ENCODE data around the gene B3GLCT. TPM values are rescaled to one million over a fixed set of nuclear protein-coding genes. Genes with fewer than 3 reads are reported as not detected.

Gene B3GLCT
- total RNA-seq, 1 donor from 2014 or later, result 11.2 TPM

DNA sequence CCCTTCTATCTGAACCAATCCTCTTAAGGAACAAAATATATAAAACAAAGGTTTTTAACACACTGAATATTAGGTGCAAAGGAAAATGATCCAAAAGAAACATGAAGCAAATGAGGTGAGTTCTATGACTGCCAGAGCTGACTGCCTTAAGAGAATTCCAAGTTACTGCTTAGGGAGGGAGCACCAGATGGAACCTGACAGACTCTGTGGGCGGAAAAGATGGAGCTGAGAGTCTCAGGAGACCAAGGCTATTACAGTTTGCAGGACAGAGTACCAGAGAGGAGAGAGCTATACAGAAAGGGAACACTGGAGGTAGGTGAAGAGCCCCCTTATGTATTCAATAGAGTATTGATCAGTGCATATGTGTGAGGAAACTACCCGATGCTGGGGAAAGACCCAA lies 87.2 kb downstream of the B3GLCT start:
- Mint-ChIP-seq H3K27me3 (ENCODE audit: low read depth, unreplicated experiment) (no peaks in the 10 kb centered on the region), H3K4me3 (ENCODE audit: unreplicated experiment) (no peak overlapping the region), H3K9me3 (ENCODE audit: unreplicated experiment) (peaks cover 9% of the 10 kb centered on the region), H3K4me1 (ENCODE audit: low read depth, unreplicated experiment) (no peaks in the 10 kb centered on the region), H3K27ac (ENCODE audit: unreplicated experiment) (no peak overlapping the region), H3K36me3 (ENCODE audit: low read depth, unreplicated experiment) (peaks cover 21% of the 10 kb centered on the region)
- FAIRE-seq (no peak), DNase-seq (ENCODE audit: low read depth) (no peak)
- Histone ChIP-seq H3K4me1 (ENCODE audit: insufficient read depth, low read length) (no peaks in the 10 kb centered on the region), H3K4me2 (ENCODE audit: low read length) (no peak overlapping the region), H3K27me3 (ENCODE audit: insufficient read depth, low read length) (no peaks in the 10 kb centered on the region), H4K20me1 (ENCODE audit: insufficient read depth, low read length) (no peaks in the 10 kb centered on the region), H2AFZ (ENCODE audit: low read depth, low read length) (no peak overlapping the region), H3K9ac (ENCODE audit: low read length) (no peak overlapping the region), H3K4me3 (ENCODE audit: insufficient read depth, low read depth, low read length) (no peak overlapping the region), H3K36me3 (ENCODE audit: insufficient read depth, low read length) (no peaks in the 10 kb centered on the region), H3K9me3 (ENCODE audit: insufficient read depth, low read depth, low read length) (peaks cover 3% of the 10 kb centered on the region), H3K79me2 (ENCODE audit: insufficient read depth, low read length) (no peaks in the 10 kb centered on the region), H3K27ac (ENCODE audit: low read depth, low read length) (no peak overlapping the region)
- TF ChIP-seq EZH2 (IDR thresholded peaks at IDR 0.05; ENCODE audit: insufficient read depth, low read length), result no peak
- TF ChIP-seq, protein P1, sequence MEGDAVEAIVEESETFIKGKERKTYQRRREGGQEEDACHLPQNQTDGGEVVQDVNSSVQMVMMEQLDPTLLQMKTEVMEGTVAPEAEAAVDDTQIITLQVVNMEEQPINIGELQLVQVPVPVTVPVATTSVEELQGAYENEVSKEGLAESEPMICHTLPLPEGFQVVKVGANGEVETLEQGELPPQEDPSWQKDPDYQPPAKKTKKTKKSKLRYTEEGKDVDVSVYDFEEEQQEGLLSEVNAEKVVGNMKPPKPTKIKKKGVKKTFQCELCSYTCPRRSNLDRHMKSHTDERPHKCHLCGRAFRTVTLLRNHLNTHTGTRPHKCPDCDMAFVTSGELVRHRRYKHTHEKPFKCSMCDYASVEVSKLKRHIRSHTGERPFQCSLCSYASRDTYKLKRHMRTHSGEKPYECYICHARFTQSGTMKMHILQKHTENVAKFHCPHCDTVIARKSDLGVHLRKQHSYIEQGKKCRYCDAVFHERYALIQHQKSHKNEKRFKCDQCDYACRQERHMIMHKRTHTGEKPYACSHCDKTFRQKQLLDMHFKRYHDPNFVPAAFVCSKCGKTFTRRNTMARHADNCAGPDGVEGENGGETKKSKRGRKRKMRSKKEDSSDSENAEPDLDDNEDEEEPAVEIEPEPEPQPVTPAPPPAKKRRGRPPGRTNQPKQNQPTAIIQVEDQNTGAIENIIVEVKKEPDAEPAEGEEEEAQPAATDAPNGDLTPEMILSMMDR (IDR thresholded peaks at IDR 0.05; ENCODE audit: insufficient read depth, low read depth, low read length), result no peak

DNA sequence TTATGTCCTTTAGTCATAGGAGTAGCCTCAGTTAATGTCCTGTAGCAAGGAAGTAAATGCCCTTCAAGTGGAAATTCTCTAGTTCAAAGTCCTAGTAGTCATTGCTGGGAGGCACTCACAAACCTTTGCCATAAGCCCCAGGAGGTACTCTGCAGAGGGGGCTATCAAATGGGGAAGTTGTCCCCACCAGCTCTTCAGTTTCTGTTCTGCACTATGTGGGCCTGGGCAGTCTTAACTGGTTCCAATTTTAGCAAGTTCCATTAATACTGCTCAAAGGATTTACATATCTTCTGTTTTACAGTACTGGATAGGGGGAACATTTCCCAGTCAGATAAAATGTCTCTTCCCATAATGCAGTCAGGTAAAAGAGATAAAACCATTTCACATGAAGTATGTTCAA lies 101.3 kb downstream of the B3GLCT start:
- FAIRE-seq, result no peak
- H3K4me3 Mint-ChIP-seq (ENCODE audit: unreplicated experiment), result no peak overlapping the region
- H3K27ac ChIP-seq (ENCODE audit: low read depth, low read length), result no peak overlapping the region

DNA sequence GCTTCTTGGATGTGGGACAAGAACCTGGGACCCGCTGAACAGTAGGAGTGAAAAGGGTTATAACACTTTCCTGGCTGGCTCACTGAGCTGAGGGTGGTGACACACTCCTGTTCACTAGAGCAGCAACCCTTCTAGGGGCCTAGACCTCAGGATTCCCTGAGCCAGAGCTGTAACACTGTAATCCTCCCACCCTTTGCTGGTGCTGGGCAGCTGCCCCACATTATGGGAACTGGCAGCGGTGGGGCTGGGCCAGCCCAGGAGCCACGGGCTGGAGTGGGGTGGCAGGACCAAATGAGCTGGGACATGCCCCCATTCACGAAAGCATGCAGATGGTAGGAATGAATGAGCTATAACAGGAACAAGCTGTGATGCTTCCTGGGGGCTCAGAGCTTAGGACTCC lies 110.6 kb downstream of the B3GLCT start:
- Histone ChIP-seq H2AFZ (ENCODE audit: low read depth, low read length) (no peak overlapping the region), H3K4me1 (ENCODE audit: insufficient read depth, low read length) (no peaks in the 10 kb centered on the region), H3K36me3 (ENCODE audit: insufficient read depth, low read length) (no peaks in the 10 kb centered on the region), H3K9ac (ENCODE audit: low read length) (no peak overlapping the region), H3K79me2 (ENCODE audit: insufficient read depth, low read length) (no peaks in the 10 kb centered on the region), H3K9me3 (ENCODE audit: insufficient read depth, low read depth, low read length) (no peaks in the 10 kb centered on the region), H4K20me1 (ENCODE audit: insufficient read depth, low read length) (no peaks in the 10 kb centered on the region), H3K27me3 (ENCODE audit: insufficient read depth, low read length) (no peaks in the 10 kb centered on the region), H3K27ac (ENCODE audit: low read depth, low read length) (no peak overlapping the region), H3K4me3 (ENCODE audit: insufficient read depth, low read depth, low read length) (no peak overlapping the region), H3K4me2 (ENCODE audit: low read length) (no peak overlapping the region)
- H3K9me3 Mint-ChIP-seq (ENCODE audit: unreplicated experiment), result peaks cover 25% of the 10 kb centered on the region
- no peaks in the 10 kb centered on the region for H3K27me3 Mint-ChIP-seq (ENCODE audit: low read depth, unreplicated experiment)
- peaks cover 28% of the 10 kb centered on the region for H3K36me3 Mint-ChIP-seq (ENCODE audit: low read depth, unreplicated experiment)
- DNase-seq (ENCODE audit: low read depth), result no peak
- no peak overlapping the region for H3K27ac Mint-ChIP-seq (ENCODE audit: unreplicated experiment)
- FAIRE-seq, result no peak
- no peak overlapping the region for H3K4me3 Mint-ChIP-seq (ENCODE audit: unreplicated experiment)
- no peaks in the 10 kb centered on the region for H3K4me1 Mint-ChIP-seq (ENCODE audit: low read depth, unreplicated experiment)
- TF ChIP-seq, protein P1 (IDR thresholded peaks at IDR 0.05; ENCODE audit: insufficient read depth, low read depth, low read length), result no peak
- TF ChIP-seq EZH2 (IDR thresholded peaks at IDR 0.05; ENCODE audit: insufficient read depth, low read length), result no peak

More for the DNA sequence above, 101.3 kb downstream of the B3GLCT start:
- no peaks in the 10 kb centered on the region for H3K9me3 ChIP-seq (ENCODE audit: insufficient read depth, low read depth, low read length)
- Mint-ChIP-seq H3K27ac (ENCODE audit: unreplicated experiment) (no peak overlapping the region), H3K27me3 (ENCODE audit: low read depth, unreplicated experiment) (no peaks in the 10 kb centered on the region), H3K36me3 (ENCODE audit: low read depth, unreplicated experiment) (peaks cover 21% of the 10 kb centered on the region), H3K9me3 (ENCODE audit: unreplicated experiment) (peaks cover 10% of the 10 kb centered on the region), H3K4me1 (ENCODE audit: low read depth, unreplicated experiment) (no peaks in the 10 kb centered on the region)
- H3K79me2 ChIP-seq (ENCODE audit: insufficient read depth, low read length), result no peaks in the 10 kb centered on the region
- H3K9ac ChIP-seq (ENCODE audit: low read length), result no peak overlapping the region
- no peaks in the 10 kb centered on the region for H3K4me1 ChIP-seq (ENCODE audit: insufficient read depth, low read length)
- no peak for DNase-seq (ENCODE audit: low read depth)
- no peak overlapping the region for H2AFZ ChIP-seq (ENCODE audit: low read depth, low read length)
- H3K27me3 ChIP-seq (ENCODE audit: insufficient read depth, low read length), result no peaks in the 10 kb centered on the region
- no peak overlapping the region for H3K4me3 ChIP-seq (ENCODE audit: insufficient read depth, low read depth, low read length)
- TF ChIP-seq, protein P1 (IDR thresholded peaks at IDR 0.05; ENCODE audit: insufficient read depth, low read depth, low read length), result no peak
- H3K4me2 ChIP-seq (ENCODE audit: low read length), result no peak overlapping the region
- H3K36me3 ChIP-seq (ENCODE audit: insufficient read depth, low read length), result no peaks in the 10 kb centered on the region
- no peaks in the 10 kb centered on the region for H4K20me1 ChIP-seq (ENCODE audit: insufficient read depth, low read length)

All from astrocyte (in vitro differentiated cells and primary cell).